GM12878 (cell line): ENCODE data around the gene ACYP1. TPM values are rescaled to one million over a fixed set of nuclear protein-coding genes. Genes with fewer than 3 reads are reported as not detected.
"Not testable (repeated sequence)": the region's sequence is repeated elsewhere in the genome, so short reads cannot be mapped to it uniquely, and the experiment has no call there.

ENCODE experiments used
- ATAC-seq: fragments of 200-7000 bp; cut with Tn5 transposase; 3 replicates; pipeline ENCODE4 v1.9.1; 2020; ENCODE audit warnings: mild to moderate bottlenecking, moderate library complexity
- BruUV-seq: library from RNA; stranded (reverse); fragments of 400-500 nt; replicated peaks from 2 replicates; lab custom pipeline; 2021; lab: Mats Ljungman, UMichigan
- CTCF ChIA-PET: fragments of 300-600 bp; sonication (Branson Sonifier 250); formaldehyde crosslinking; extraction: SDS; loops from one replicate; lab custom pipeline; 2021; ENCODE audit warnings: inconsistent platforms; lab: Yijun Ruan, JAX
- POLR2A ChIA-PET: fragments of 350-600 bp; formaldehyde crosslinking; extraction: SDS; loops from one replicate; lab custom pipeline; 2021; ENCODE audit warnings: inconsistent platforms; lab: Charles Lee
- RAD21 ChIA-PET: fragments of 300-600 bp; sonication (Branson Sonifier 250); formaldehyde crosslinking; loops from one replicate; lab custom pipeline; 2023; ENCODE audit warnings: antibody characterized with exemption; ENCODE audit not compliant: unreplicated experiment; lab: Charles Lee
- SMC1A ChIA-PET: fragments of 300-600 bp; sonication (Branson Sonifier 250); formaldehyde crosslinking; loops from one replicate; lab custom pipeline; 2023; ENCODE audit not compliant: unreplicated experiment, uncharacterized antibody; lab: Charles Lee
- DNase-seq: peaks from one replicate; pipeline ENCODE4 v3.0.0-alpha.2; 2011; ENCODE audit warnings: low read depth, low spot score
- FAIRE-seq: peaks from 3 replicates; lab custom pipeline; 2011; peaks lifted over from hg19 to GRCh38; lab: Jason Lieb, UNC
- H2AFZ ChIP-seq: 2 replicates; pipeline ENCODE4 v1.6.0; 2011; ENCODE audit warnings: low read depth, low read length, control low read depth; ENCODE audit not compliant: control insufficient read depth
- H3K27ac ChIP-seq: 2 replicates; pipeline ENCODE4 v1.5.1; 2011; ENCODE audit warnings: control low read depth; ENCODE audit not compliant: control insufficient read depth, insufficient read depth
- H3K27me3 ChIP-seq, 2 experiments: replicated peaks in 1 of 2; 2 replicates each; pipeline versions ENCODE4 v1.6.0 to v1.6.1; 2011; ENCODE audit warnings: low read length in 1 of 2; ENCODE audit not compliant: control insufficient read depth in 2 of 2, insufficient read depth in 2 of 2
- H3K36me3 ChIP-seq, 2 experiments: 2 replicates each; pipeline ENCODE4 v1.5.1; 2011; ENCODE audit warnings: low read length in 1 of 2; ENCODE audit not compliant: control insufficient read depth in 2 of 2, insufficient read depth in 2 of 2
- H3K4me1 ChIP-seq: 2 replicates; pipeline ENCODE4 v1.6.1; 2011; ENCODE audit warnings: mild to moderate bottlenecking, low read length, moderate library complexity, mixed read lengths; ENCODE audit not compliant: control insufficient read depth, insufficient read depth
- H3K4me2 ChIP-seq: 2 replicates; pipeline ENCODE4 v1.6.0; 2011; ENCODE audit warnings: control low read depth; ENCODE audit not compliant: control insufficient read depth, insufficient read depth
- H3K4me3 ChIP-seq: fragments of 200-600 bp; sonication (generic); 2 replicates; pipeline ENCODE4 v1.5.1; 2016
- H3K79me2 ChIP-seq: 2 replicates; pipeline ENCODE4 v1.6.0; 2011; ENCODE audit warnings: low read length; ENCODE audit not compliant: control insufficient read depth, insufficient read depth
- H3K9ac ChIP-seq: 2 replicates; pipeline ENCODE4 v1.8.0; 2011; ENCODE audit warnings: low read length, control low read depth, mixed read lengths; ENCODE audit not compliant: control insufficient read depth, insufficient read depth
- H3K9me3 ChIP-seq: replicated peaks from 3 replicates; pipeline ENCODE4 v1.5.1; 2011; ENCODE audit warnings: mild to moderate bottlenecking, low read length; ENCODE audit not compliant: control insufficient read depth, insufficient read depth
- H4K20me1 ChIP-seq: 2 replicates; pipeline ENCODE4 v1.6.0; 2011; ENCODE audit not compliant: control insufficient read depth, insufficient read depth
- IRF4 ChIP-seq: IDR thresholded peaks from 2 replicates; pipeline ENCODE4 v1.6.1; 2011; ENCODE audit warnings: low read depth, low read length
- YBX1 ChIP-seq: fragments of 450-650 bp; IDR thresholded peaks from 2 replicates; pipeline ENCODE4 v1.6.1; 2016; ENCODE audit warnings: antibody characterized with exemption
- WGBS: methylation state at CpG from one replicate; pipeline ENCODE4 v1.1.6; 2016; ENCODE audit warnings: low lambda C conversion rate; ENCODE audit not compliant: insufficient replicate concordance, insufficient coverage; ENCODE audit errors: missing lambda C conversion rate; 5-methylcytosine and 5-hydroxymethylcytosine counted together
- in situ Hi-C: fragments of 300-500 bp; cut with MboI; formaldehyde crosslinking; loops from 9 replicates; pipeline ENCODE4 v1.14.3; 2018; ENCODE audit warnings: mixed read lengths
- intact Hi-C: fragments of 100-400 bp; cut with micrococcal nuclease; formaldehyde crosslinking; loops from one replicate; pipeline ENCODE4 v1.14.2; 2022; ENCODE audit not compliant: unreplicated experiment
- polyA plus RNA-seq, 11 experiments: library from polyadenylated mRNA; depleted of rRNA in 4 of 11; unstranded in 6 of 11; stranded (reverse) in 5 of 11; fragments of >200 nt; fragmentation: Nextera tagmentation in 4 of 11; fragmentation: Illumina TruSeq in 1 of 11; extraction: Ambion mirVana in 4 of 11; extraction: Trizol in 1 of 11; gene quantifications; 1 replicate in 1 of 11; 2 replicates in 10 of 11; pipeline versions ENCODE4 v1.2.1 to v1.2.3, GENCODE V29; 2011 to 2016; ENCODE audit warnings: inconsistent platforms in 2 of 11, missing spikeins in 2 of 11, low read depth in 1 of 11
- total RNA-seq, 4 experiments: library from RNA; depleted of rRNA in 3 of 4; stranded (reverse); fragments of >200 nt in 3 of 4; fragmentation: Illumina TruSeq in 1 of 4; extraction: Trizol in 1 of 4; gene quantifications; 2 replicates each; pipeline versions ENCODE4 v1.2.1 to v1.2.3, GENCODE V29; 2013 to 2021
- TF ChIP-seq, protein P1 (sequence below): fragments of 450-650 bp; IDR thresholded peaks from 2 replicates; pipeline ENCODE4 v1.6.1; 2016; ENCODE audit warnings: mild to moderate bottlenecking

The ACYP1 gene
- total and polyA plus RNA-seq, 10 of the 15 experiments (the other 5 are each of a cell fraction or from before 2014, with no cell fraction given), result 18.2 to 52.6 (median 43.5) TPM

DNA sequence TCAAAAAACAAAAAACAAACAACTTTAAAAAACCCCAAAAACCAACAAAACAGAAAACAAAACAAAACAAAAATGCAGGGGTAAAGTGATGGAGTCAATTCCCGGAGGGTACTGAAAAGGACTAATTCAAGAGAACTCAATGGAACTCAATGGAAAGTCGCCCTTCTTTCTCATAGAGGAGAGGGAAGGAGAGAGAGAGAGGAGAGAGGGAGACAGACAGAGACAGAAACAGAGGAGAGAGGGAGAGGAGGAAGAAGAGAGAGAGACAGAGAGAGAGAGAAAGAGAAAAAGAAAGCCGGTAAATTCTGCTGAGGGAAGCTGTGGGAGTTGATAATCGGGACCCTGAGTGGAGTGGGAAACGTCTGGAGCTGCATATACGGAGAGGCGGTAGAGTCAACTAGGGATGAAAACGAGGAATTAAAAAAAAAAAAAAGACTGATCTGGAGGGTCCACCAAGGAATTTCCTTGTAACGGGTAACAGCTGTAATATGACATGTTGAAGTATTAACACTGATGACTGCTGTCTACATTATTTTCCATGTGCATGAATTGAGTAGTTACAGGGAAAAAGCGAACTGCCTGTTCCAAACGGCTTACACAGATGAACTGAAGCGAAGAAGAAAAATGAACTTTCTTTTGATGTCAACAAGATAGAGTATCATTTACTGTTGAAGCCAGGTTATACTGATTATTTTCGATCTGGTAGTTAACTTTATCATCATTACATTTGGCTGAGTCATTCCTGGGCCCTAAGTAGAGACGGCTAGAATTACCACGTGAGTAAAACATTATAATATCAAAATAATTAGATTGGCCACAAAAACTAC lies 4.7 kb upstream of the ACYP1 start:
- H3K27me3 ChIP-seq, result no peaks in the 10 kb centered on the region
- peak overlapping the region; percentile 96 for H2AFZ ChIP-seq
- TF ChIP-seq YBX1 (0 out of 2 replicates have a peak, but pooled peaks have one; percentile 39), IRF4 (no peak)
- TF ChIP-seq, protein P1, sequence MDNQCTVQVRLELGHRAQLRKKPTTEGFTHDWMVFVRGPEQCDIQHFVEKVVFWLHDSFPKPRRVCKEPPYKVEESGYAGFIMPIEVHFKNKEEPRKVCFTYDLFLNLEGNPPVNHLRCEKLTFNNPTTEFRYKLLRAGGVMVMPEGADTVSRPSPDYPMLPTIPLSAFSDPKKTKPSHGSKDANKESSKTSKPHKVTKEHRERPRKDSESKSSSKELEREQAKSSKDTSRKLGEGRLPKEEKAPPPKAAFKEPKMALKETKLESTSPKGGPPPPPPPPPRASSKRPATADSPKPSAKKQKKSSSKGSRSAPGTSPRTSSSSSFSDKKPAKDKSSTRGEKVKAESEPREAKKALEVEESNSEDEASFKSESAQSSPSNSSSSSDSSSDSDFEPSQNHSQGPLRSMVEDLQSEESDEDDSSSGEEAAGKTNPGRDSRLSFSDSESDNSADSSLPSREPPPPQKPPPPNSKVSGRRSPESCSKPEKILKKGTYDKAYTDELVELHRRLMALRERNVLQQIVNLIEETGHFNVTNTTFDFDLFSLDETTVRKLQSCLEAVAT, result 0 out of 2 replicates have a peak, but pooled peaks have one; percentile 47
- ChIA-PET POLR2A (interaction anchor here (0.6 to 1.2 kb wide), 3 partner anchors 15 to 66 kb away, joined by 3 to 4 read pairs (median 3); no protein-coding TSS in a partner anchor), CTCF (interaction anchor here (0.6 to 1.6 kb wide), 5 partner anchors 17 to 306 kb away, joined by 3 to 6 read pairs (median 4); no protein-coding TSS in a partner anchor), RAD21 (interaction anchor here (0.8 kb wide), 1 partner anchor 17 kb away, joined by 3 read pairs; no protein-coding TSS in a partner anchor), SMC1A (interaction anchor here (0.6 to 1.5 kb wide), 7 partner anchors 9 to 207 kb away, joined by 3 to 4 read pairs (median 3); partner anchors contain the start of gene RPS6KL1)
- no peak for DNase-seq
- peak overlapping the region; percentile 91 for H3K4me2 ChIP-seq
- H3K27ac ChIP-seq, result peak overlapping the region; percentile 47
- no peaks in the 10 kb centered on the region for H3K9me3 ChIP-seq
- WGBS, result 2% methylated on average over 15 of the region's 15 CpGs
- H3K9ac ChIP-seq, result peak overlapping the region; percentile 66
- FAIRE-seq, result no peak
- H3K79me2 ChIP-seq, result peaks cover 9% of the 10 kb centered on the region
- H3K4me1 ChIP-seq, result peaks cover 8% of the 10 kb centered on the region
- TSS peak; percentile 86 for BruUV-seq
- in situ Hi-C loops (no loop called here), intact Hi-C loops (no loop called here)
- no peaks in the 10 kb centered on the region for H3K36me3 ChIP-seq
- H4K20me1 ChIP-seq, result no peaks in the 10 kb centered on the region
- peak; percentile 10; the same call in 2 of the 3 replicates for ATAC-seq
- peak overlapping the region; percentile 79 for H3K4me3 ChIP-seq

GRCh38 chr14:75067765-75068164 lies 3.9 kb upstream of the ACYP1 start:
- Histone ChIP-seq H3K4me2 (peak overlapping the region; percentile 91), H3K9ac (peak overlapping the region; percentile 66; the same call in 1 of the 2 replicates), H3K4me3 (peak overlapping the region; percentile 79; the same call in 1 of the 2 replicates), H3K79me2 (peaks cover 16% of the 10 kb centered on the region)
- H3K27ac ChIP-seq, BruUV-seq, H4K20me1 ChIP-seq, DNase-seq, H3K36me3 ChIP-seq, RAD21 ChIA-PET, H3K9me3 ChIP-seq, intact Hi-C loops, FAIRE-seq, ATAC-seq, H3K27me3 ChIP-seq, in situ Hi-C loops, H2AFZ ChIP-seq, CTCF ChIA-PET, H3K4me1 ChIP-seq: not testable (repeated sequence)
- WGBS, result 74% methylated on average over 4 of the region's 4 CpGs
- ChIA-PET SMC1A (interaction anchor here (0.6 to 1.3 kb wide), 2 partner anchors 9 to 145 kb away, joined by 3 to 4 read pairs; partner anchors contain the start of gene RPS6KL1), POLR2A (interaction anchor here (0.5 to 0.7 kb wide), 3 partner anchors 16 to 445 kb away, joined by 3 to 5 read pairs (median 4); no protein-coding TSS in a partner anchor)
